Upper lobe of left lung (tissue), 6 donors: Measurements from ENCODE around the gene LLGL1. TPM values are rescaled to one million over a fixed set of nuclear protein-coding genes. Genes with fewer than 3 reads are reported as not detected.
"Not testable (repeated sequence)": the region's sequence is repeated elsewhere in the genome, so short reads cannot be mapped to it uniquely, and the experiment has no call there.

Source experiments
- ATAC-seq, 2 donors: fragments of 200-7000 bp; cut with Tn5 transposase; one replicate each; pipeline ENCODE4 v1.9.1; 2022; ENCODE audit warnings: mild to moderate bottlenecking in 2 of 2, moderate library complexity in 2 of 2; ENCODE audit not compliant: low FRiP score in 2 of 2
- DNase-seq, 2 donors: peaks; one replicate each; pipeline ENCODE4 v3.0.0-alpha.2; 2019 to 2020
- H3K27ac ChIP-seq, 4 donors: fragments of 200-600 bp; sonication (generic); one replicate each; pipeline ENCODE4 v1.5.1; 2016 to 2019
- H3K27me3 ChIP-seq, 4 donors: fragments of 200-600 bp; sonication (generic); one replicate each; pipeline ENCODE4 v1.5.1; 2017 to 2019
- H3K36me3 ChIP-seq, 4 donors: fragments of 200-600 bp; sonication (generic); one replicate each; pipeline ENCODE4 v1.5.1; 2016 to 2019
- H3K4me1 ChIP-seq, 4 donors: fragments of 200-600 bp; sonication (generic); one replicate each; pipeline ENCODE4 v1.5.1; 2018 to 2019
- H3K4me3 ChIP-seq, 4 donors: fragments of 200-600 bp; sonication (generic); one replicate each; pipeline ENCODE4 v1.5.1; 2017 to 2019; ENCODE audit warnings: mild to moderate bottlenecking in 2 of 4, moderate library complexity in 1 of 4
- H3K9me3 ChIP-seq, 4 donors: fragments of 200-600 bp; sonication (generic); one replicate each; pipeline ENCODE4 v1.5.1; 2018 to 2019
- CTCF ChIP-seq, 6 experiments: fragments of 450-650 bp in 4 of 6; fragments of 200-600 bp in 2 of 6; sonication (generic) in 2 of 6; IDR thresholded peaks; one replicate each; pipeline ENCODE4 v1.5.1; 2016 to 2019; ENCODE audit warnings: antibody characterized with exemption in 6 of 6
- EP300 ChIP-seq, 4 donors: sonication (generic); formaldehyde crosslinking; IDR thresholded peaks; one replicate each; pipeline ENCODE4 v1.5.1; 2017; ENCODE audit warnings: antibody characterized with exemption in 4 of 4, control low read depth in 2 of 4
- POLR2A ChIP-seq, 4 donors: fragments of 450-650 bp; IDR thresholded peaks; one replicate each; pipeline ENCODE4 v1.5.1; 2016 to 2017; ENCODE audit warnings: antibody characterized with exemption in 4 of 4, mild to moderate bottlenecking in 2 of 4
- POLR2AphosphoS5 ChIP-seq, 2 donors: sonication (generic); formaldehyde crosslinking; IDR thresholded peaks; one replicate each; pipeline ENCODE4 v1.5.1; 2017; ENCODE audit warnings: antibody characterized with exemption in 2 of 2
- WGBS, 2 donors: methylation state at CpG; one replicate each; pipeline ENCODE4 v1.1.5; 2017 to 2018; 5-methylcytosine and 5-hydroxymethylcytosine counted together
- total RNA-seq, 6 donors: library from RNA; depleted of rRNA in 4 of 6; stranded (reverse); fragments of >200 nt in 4 of 6; gene quantifications; one replicate each; pipeline versions ENCODE4 v1.1.0 to v1.2.1, GENCODE V29; 2016 to 2021
- donor health status: DM: no; HTN: no; CAD: no; lungs with moderate emphysema.
- donor health status: DM: no; HTN: yes; CAD: no; lungs with severe emphysema.

Gene LLGL1
- total RNA-seq, 6 donors from 2014 or later, result 9.8 to 16.4 (median 13.8) TPM

DNA sequence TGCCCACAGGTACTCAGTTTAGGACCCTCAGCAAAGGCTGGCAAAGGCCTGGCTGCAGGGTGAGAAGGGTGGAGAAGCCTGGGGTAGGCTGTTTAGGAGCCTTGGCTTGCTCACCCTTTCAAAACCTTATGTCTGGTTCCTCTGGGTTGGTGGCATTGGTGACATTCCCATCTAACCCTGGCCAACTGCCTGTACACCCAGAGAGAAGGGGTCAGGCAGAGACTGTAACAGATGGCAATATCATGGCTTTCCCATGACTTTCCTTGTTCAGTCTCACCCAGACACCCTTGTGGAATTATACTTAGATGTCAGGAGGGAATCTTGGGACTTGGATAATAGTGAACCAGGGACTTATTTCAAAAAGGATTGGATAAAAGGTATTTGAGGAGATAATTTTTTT, 18.5 kb upstream of the LLGL1 start:
- H3K27me3 ChIP-seq, result no peaks in the 10 kb centered on the region
- H3K4me3 ChIP-seq, result no peak overlapping the region
- DNase-seq (no peak), ATAC-seq (no peak)
- H3K36me3 ChIP-seq, result peaks cover 40 to 78% (median 64%) of the 10 kb centered on the region in 4 donors
- TF ChIP-seq EP300 (IDR thresholded peaks at IDR 0.05) (no peak), POLR2AphosphoS5 (IDR thresholded peaks at IDR 0.05) (no peak), CTCF (IDR thresholded peaks at IDR 0.05) (no peak), POLR2A (IDR thresholded peaks at IDR 0.05) (no peak)
- H3K9me3 ChIP-seq, result no peaks in the 10 kb centered on the region
- H3K4me1 ChIP-seq, result no peaks in the 10 kb centered on the region
- H3K27ac ChIP-seq, result no peak overlapping the region

DNA sequence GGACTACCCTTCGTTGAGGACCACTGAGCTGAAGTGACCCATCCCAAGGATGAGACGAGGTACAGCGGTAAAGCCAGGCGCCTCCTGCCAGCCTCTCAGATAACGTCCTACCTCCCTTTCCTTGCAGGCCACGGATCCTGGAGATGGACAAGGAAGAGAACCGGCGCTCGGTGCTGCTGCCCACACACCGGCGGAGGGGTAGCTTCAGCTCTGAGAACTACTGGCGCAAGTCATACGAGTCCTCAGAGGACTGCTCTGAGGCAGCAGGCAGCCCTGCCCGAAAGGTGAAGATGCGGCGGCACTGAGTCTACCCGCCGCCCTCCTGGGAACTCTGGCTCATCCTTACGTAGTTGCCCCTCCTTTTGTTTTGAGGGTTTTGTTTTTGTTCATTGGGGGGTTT, 17.3 kb upstream of the LLGL1 start:
- no peak for TF ChIP-seq EP300 (IDR thresholded peaks at IDR 0.05)
- no peak for TF ChIP-seq POLR2AphosphoS5 (IDR thresholded peaks at IDR 0.05)
- no peak for TF ChIP-seq POLR2A (IDR thresholded peaks at IDR 0.05)
- TF ChIP-seq CTCF (IDR thresholded peaks at IDR 0.05), result no peak
- WGBS, 2 donors, result 90 to 94% methylated on average over 19 of the region's 19 CpGs
- ATAC-seq, result no peak

DNA sequence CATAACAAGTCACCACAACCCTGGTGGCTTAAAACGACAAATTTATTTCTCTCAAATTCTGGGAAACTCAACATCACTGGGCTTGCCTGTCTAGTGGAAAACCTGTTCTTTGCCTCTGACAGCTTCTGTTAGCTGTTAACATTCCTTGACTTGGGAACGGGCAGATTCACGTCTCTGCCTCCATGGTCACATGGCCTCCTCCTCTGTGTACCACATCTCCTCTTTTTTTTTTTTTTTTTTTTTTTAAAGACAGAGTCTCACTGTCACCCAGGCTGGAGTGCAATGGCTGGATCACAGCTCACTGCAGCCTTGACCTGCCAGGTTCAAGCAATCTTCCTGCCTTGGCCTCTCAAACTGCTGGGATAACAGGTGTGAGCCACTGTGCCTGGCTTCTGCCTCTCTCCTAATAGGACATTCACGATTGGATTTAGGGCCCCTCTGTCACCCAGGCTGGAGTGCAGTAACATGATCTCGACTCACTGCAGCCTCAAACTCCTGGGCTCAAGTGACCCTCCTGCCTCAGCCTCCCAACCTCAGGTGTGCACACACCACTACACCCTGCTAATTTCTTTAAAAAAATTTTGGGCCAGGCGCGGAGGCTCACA, 11.7 kb upstream of the LLGL1 start:
- no peak for ATAC-seq
- Histone ChIP-seq H3K4me3 (no peak overlapping the region), H3K36me3 (peaks cover 16 to 31% (median 24%) of the 10 kb centered on the region in 4 donors), H3K9me3 (no peaks in the 10 kb centered on the region), H3K27me3 (no peaks in the 10 kb centered on the region), H3K27ac (no peak overlapping the region), H3K4me1 (peaks cover 0 to 4% (median under 1%) of the 10 kb centered on the region in 4 donors)
- TF ChIP-seq CTCF (IDR thresholded peaks at IDR 0.05) (no peak), POLR2A (IDR thresholded peaks at IDR 0.05) (no peak)
- 76 to 81% methylated on average over 7 of the region's 7 CpGs for WGBS, 2 donors
- no peak for DNase-seq

More for the DNA sequence above, 17.3 kb upstream of the LLGL1 start:
- Histone ChIP-seq H3K9me3 (no peaks in the 10 kb centered on the region), H3K4me1 (no peaks in the 10 kb centered on the region), H3K4me3 (no peak overlapping the region), H3K27me3 (no peaks in the 10 kb centered on the region), H3K27ac (no peak overlapping the region), H3K36me3 (peaks cover 40 to 75% (median 61%) of the 10 kb centered on the region in 4 donors)
- no peak for DNase-seq

DNA sequence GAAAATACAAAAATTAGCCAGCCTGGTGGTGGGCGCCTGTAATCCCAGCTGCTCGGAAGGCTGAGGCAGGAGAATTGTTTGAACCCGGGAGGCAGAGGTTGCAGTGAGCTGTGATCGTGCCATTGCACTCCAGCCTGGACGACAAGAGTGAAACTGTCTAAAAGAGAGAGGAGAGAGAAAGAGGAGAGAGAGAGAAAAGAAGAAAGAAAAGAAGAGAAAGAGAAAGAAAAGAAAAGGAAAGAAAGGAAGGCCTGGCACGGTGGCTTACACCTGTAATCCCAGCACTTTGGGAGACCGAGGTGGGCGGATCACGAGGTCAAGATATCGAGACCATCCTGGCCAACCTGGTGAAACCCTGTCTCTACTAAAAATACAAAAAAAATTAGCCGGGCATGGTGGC, 8.5 kb upstream of the LLGL1 start:
- peaks cover 0 to 10% (median 7%) of the 10 kb centered on the region in 4 donors for H3K4me1 ChIP-seq
- not testable (repeated sequence) for ATAC-seq, DNase-seq, H3K4me3 ChIP-seq, H3K9me3 ChIP-seq, H3K27ac ChIP-seq, H3K36me3 ChIP-seq, H3K27me3 ChIP-seq
- 89 to 90% methylated on average over 11 of the region's 11 CpGs for WGBS, 2 donors

- no peaks in the 10 kb centered on the region for H3K9me3 ChIP-seq
- no peak overlapping the region for H3K27ac ChIP-seq
- DNase-seq (peak in 1 of 2 donors; percentile 77), ATAC-seq (peak; percentile 90 to 92)
- H3K4me3 ChIP-seq, result no peak overlapping the region
- H3K36me3 ChIP-seq, result no peaks in the 10 kb centered on the region
- TF ChIP-seq POLR2AphosphoS5 (IDR thresholded peaks at IDR 0.05), result no peak
- TF ChIP-seq CTCF (IDR thresholded peaks at IDR 0.05), result peak; percentile 75 to 95 (median 88)
- 5 to 9% methylated on average over 5 to 6 of the region's 6 CpGs for WGBS, 2 donors
- H3K27me3 ChIP-seq, result no peaks in the 10 kb centered on the region
- peaks cover 0 to 10% (median 7%) of the 10 kb centered on the region in 4 donors for H3K4me1 ChIP-seq
Measured at GRCh38 chr17:18217412-18218015, 7.9 kb upstream of the LLGL1 start.
